Measurements from ENCODE around the gene INAFM2. TPM values are rescaled to one million over a fixed set of nuclear protein-coding genes. Genes with fewer than 3 reads are reported as not detected.

The INAFM2 gene
- total and polyA plus RNA-seq, 2 experiments from 2014 or later: 18.1 to 32.7 TPM

- no peak for TF ChIP-seq NANOG (IDR thresholded peaks at IDR 0.05; ENCODE audit: borderline replicate concordance)
- no peak for TF ChIP-seq REST (IDR thresholded peaks at IDR 0.05; ENCODE audit: unreplicated experiment)
- TF ChIP-seq STAT1 (IDR thresholded peaks at IDR 0.05; ENCODE audit: unreplicated experiment): no peak
- TF ChIP-seq EZH2 (IDR thresholded peaks at IDR 0.05; ENCODE audit: low read depth, unreplicated experiment): no peak
- no peak for TF ChIP-seq ZNF114 (CRISPR knock-in tag; IDR thresholded peaks at IDR 0.05)
- no peak for TF ChIP-seq EZH2phosphoT487 (IDR thresholded peaks at IDR 0.05; ENCODE audit: unreplicated experiment)
- no peak for TF ChIP-seq ETS1 (IDR thresholded peaks at IDR 0.05)
- TF ChIP-seq JUNB (IDR thresholded peaks at IDR 0.05; ENCODE audit: unreplicated experiment): no peak
- no peak for TF ChIP-seq CREB1 (CRISPR knock-in tag; IDR thresholded peaks at IDR 0.05; ENCODE audit: low read depth)
- TF ChIP-seq CTCF (conservative IDR thresholded peaks at IDR 0.05; ENCODE audit: low read depth in 2 of 2): no peak
These were observed 8.8 kb downstream of the INAFM2 start (continued) for GRCh38 chr15:40332113-40332781.

GRCh38 chr15:40333922-40334492 lies 10.5 kb downstream of the INAFM2 start:
- Histone ChIP-seq H3K9me2 (ENCODE audit: insufficient read depth) (0 out of 2 replicates have a peak, but pooled peaks cover 2% of the 10 kb centered on the region), H3K36me3 (ENCODE audit: insufficient read depth) (no peaks in the 10 kb centered on the region), H3F3A (replicated peaks; ENCODE audit: low read depth) (0 out of 2 replicates have a peak, but pooled peaks cover 4% of the 10 kb centered on the region), H3K4me1 (ENCODE audit: insufficient read depth) (peaks cover 11% of the 10 kb centered on the region), H2AFZ (no peak overlapping the region), H4K20me1 (replicated peaks; ENCODE audit: insufficient read depth) (no peaks in the 10 kb centered on the region), H3K27me3 (ENCODE audit: insufficient read depth) (no peaks in the 10 kb centered on the region), H3K27ac (ENCODE audit: low read depth) (no peak overlapping the region), H3K4me3 (no peak overlapping the region), H3K4me2 (no peak overlapping the region), H3K79me2 (replicated peaks; ENCODE audit: insufficient read depth) (no peaks in the 10 kb centered on the region; the same call in 1 of the 2 replicates)
- ATAC-seq (no peak), DNase-seq (ENCODE audit: low spot score) (no peak)
- Mint-ChIP-seq H3K27me3 (ENCODE audit: insufficient read depth, low read depth, poor library complexity) (peaks cover 19% of the 10 kb centered on the region), H3K4me1 (peaks cover 45% of the 10 kb centered on the region), H3K27ac (no peak overlapping the region), H3K4me3 (no peak overlapping the region; the same call in 2 of the 3 replicates), H3K36me3 (ENCODE audit: low read depth) (peaks cover 12% of the 10 kb centered on the region), H3K9me3 (no peaks in the 10 kb centered on the region)
- TF ChIP-seq ZNF462 (CRISPR knock-in tag; IDR thresholded peaks at IDR 0.05): no peak

All from GM23338 (cell line).